Natural killer cell (primary cell): ENCODE data around the gene SMTNL2. TPM values are rescaled to one million over a fixed set of nuclear protein-coding genes. Genes with fewer than 3 reads are reported as not detected.
"Not testable (repeated sequence)": the region's sequence is repeated elsewhere in the genome, so short reads cannot be mapped to it uniquely, and the experiment has no call there.

ENCODE experiments used
- ATAC-seq, 3 donors: fragments of 150-1000 bp in 2 of 3; fragments of 200-7000 bp in 1 of 3; cut with Tn5 transposase; 1 replicate in 1 of 3; 2 replicates in 2 of 3; pipeline ENCODE4 v1.10.0; 2021; ENCODE audit warnings: mild to moderate bottlenecking in 2 of 3, moderate library complexity in 2 of 3
- DNase-seq, 2 donors: peaks; one replicate each; pipeline versions ENCODE4 v3.0.0 to v3.0.0-alpha.2; 2013 to 2021; ENCODE audit warnings: mixed read lengths in 1 of 2
- H3K27ac ChIP-seq: one replicate; pipeline ENCODE4 v1.5.1; 2013; ENCODE audit warnings: mild to moderate bottlenecking, low read length
- H3K27me3 ChIP-seq: one replicate; pipeline ENCODE4 v1.6.1; 2013; ENCODE audit warnings: low read length; ENCODE audit not compliant: control insufficient read depth, insufficient read depth
- H3K36me3 ChIP-seq: one replicate; pipeline ENCODE4 v1.6.1; 2013; ENCODE audit warnings: low read length; ENCODE audit not compliant: control insufficient read depth, insufficient read depth
- H3K4me1 ChIP-seq: one replicate; pipeline ENCODE4 v1.6.1; 2013; ENCODE audit warnings: low read length; ENCODE audit not compliant: control insufficient read depth, insufficient read depth
- H3K4me3 ChIP-seq: one replicate; pipeline ENCODE4 v1.5.1; 2013; ENCODE audit warnings: low read length
- H3K9me3 ChIP-seq: one replicate; pipeline ENCODE4 v1.6.1; 2013; ENCODE audit warnings: low read length; ENCODE audit not compliant: control insufficient read depth, insufficient read depth
- H3K27ac Mint-ChIP-seq, 2 donors: one replicate each; pipeline ENCODE4 v1.8.0; 2022; ENCODE audit warnings: mild to moderate bottlenecking in 2 of 2, mixed read lengths in 2 of 2, moderate library complexity in 1 of 2
- H3K27me3 Mint-ChIP-seq, 2 donors: one replicate each; pipeline ENCODE4 v1.8.0; 2022; ENCODE audit warnings: low read depth in 2 of 2, mixed read lengths in 2 of 2
- H3K36me3 Mint-ChIP-seq: one replicate; pipeline ENCODE4 v1.8.0; 2022; ENCODE audit warnings: mixed read lengths
- H3K4me1 Mint-ChIP-seq, 2 donors: one replicate each; pipeline ENCODE4 v1.8.0; 2022; ENCODE audit warnings: mixed read lengths in 2 of 2
- H3K4me3 Mint-ChIP-seq: one replicate; pipeline ENCODE4 v1.8.0; 2022; ENCODE audit warnings: mild to moderate bottlenecking, moderate library complexity, mixed read lengths
- H3K9me3 Mint-ChIP-seq, 2 donors: one replicate each; pipeline ENCODE4 v1.8.0; 2022; ENCODE audit warnings: mixed read lengths in 2 of 2
- CTCF ChIP-seq: fragments of 200-600 bp; IDR thresholded peaks from one replicate; pipeline ENCODE4 v1.8.0; 2022; ENCODE audit warnings: antibody characterized with exemption
- WGBS: methylation state at CpG from one replicate; pipeline ENCODE4 v1.1.7; 2013; ENCODE audit warnings: missing lambda C conversion rate; ENCODE audit not compliant: insufficient coverage; 5-methylcytosine and 5-hydroxymethylcytosine counted together
- intact Hi-C: fragments of 100-400 bp; cut with micrococcal nuclease; formaldehyde crosslinking; loops from one replicate; pipeline ENCODE4 v1.14.2; 2022
- total RNA-seq, 4 donors: library from RNA; stranded (reverse); fragments of 120-200 nt in 1 of 4; gene quantifications; one replicate each; pipeline versions ENCODE4 v1.2.3 to v1.2.4, GENCODE V29; 2013 to 2022

The SMTNL2 gene
- total RNA-seq, 3 donors from 2014 or later (not counting 1 experiment from before 2014, with no cell fraction given) = not detected

- Mint-ChIP-seq H3K27ac (no peak overlapping the region), H3K9me3 (no peaks in the 10 kb centered on the region), H3K4me1 (peaks cover 5% of the 10 kb centered on the region in 2 donors), H3K4me3 (no peak overlapping the region), H3K36me3 (no peaks in the 10 kb centered on the region), H3K27me3 (peaks cover 0 to 10% of the 10 kb centered on the region in 2 donors)
- H3K36me3 ChIP-seq = no peaks in the 10 kb centered on the region
- DNase-seq (no peak), ATAC-seq (no peak)
- intact Hi-C loops = no loop called here
- no peaks in the 10 kb centered on the region for H3K9me3 ChIP-seq
- WGBS = 86% methylated on average over 14 of the region's 14 CpGs
- TF ChIP-seq CTCF = no peak
- no peak overlapping the region for H3K27ac ChIP-seq
- H3K4me3 ChIP-seq = no peak overlapping the region
- H3K4me1 ChIP-seq = peaks cover 6% of the 10 kb centered on the region
- H3K27me3 ChIP-seq = peaks cover 2% of the 10 kb centered on the region
Measured at GRCh38 chr17:4593021-4593421, 8.7 kb downstream of the SMTNL2 start.

- Mint-ChIP-seq H3K27me3 (peaks cover 0 to 10% of the 10 kb centered on the region in 2 donors), H3K4me3 (no peak overlapping the region), H3K9me3 (no peaks in the 10 kb centered on the region), H3K4me1 (peaks cover 5% of the 10 kb centered on the region in 2 donors), H3K36me3 (no peaks in the 10 kb centered on the region), H3K27ac (no peak overlapping the region)
- intact Hi-C loops = no loop called here
- no peaks in the 10 kb centered on the region for H3K27me3 ChIP-seq
- H3K9me3 ChIP-seq = no peaks in the 10 kb centered on the region
- ATAC-seq (no peak), DNase-seq (no peak)
- no peak overlapping the region for H3K27ac ChIP-seq
- 95% methylated on average over 7 of the region's 7 CpGs for WGBS
- no peak overlapping the region for H3K4me3 ChIP-seq
- H3K4me1 ChIP-seq = peaks cover 6% of the 10 kb centered on the region
- H3K36me3 ChIP-seq = no peaks in the 10 kb centered on the region
- no peak for TF ChIP-seq CTCF
Measured at GRCh38 chr17:4594406-4594805, 10.1 kb downstream of the SMTNL2 start.

- H3K27ac ChIP-seq = no peak overlapping the region
- Mint-ChIP-seq H3K4me3 (no peak overlapping the region), H3K27ac (no peak overlapping the region), H3K36me3 (no peaks in the 10 kb centered on the region), H3K27me3 (peaks cover 0 to 10% of the 10 kb centered on the region in 2 donors), H3K4me1 (peaks cover 5% of the 10 kb centered on the region in 2 donors), H3K9me3 (no peaks in the 10 kb centered on the region)
- H3K4me3 ChIP-seq = no peak overlapping the region
- ATAC-seq (peak; percentile 49 to 75 (median 50)), DNase-seq (peak in 1 of 2 donors; percentile 54)
- H3K27me3 ChIP-seq = no peaks in the 10 kb centered on the region
- H3K4me1 ChIP-seq = peaks cover 6% of the 10 kb centered on the region
- H3K36me3 ChIP-seq = no peaks in the 10 kb centered on the region
- TF ChIP-seq CTCF = no peak
- WGBS = 24% methylated on average over 29 of the region's 29 CpGs
- intact Hi-C loops = no loop called here
- no peaks in the 10 kb centered on the region for H3K9me3 ChIP-seq
Measured at GRCh38 chr17:4594931-4595684, 10.8 kb downstream of the SMTNL2 start.

- ATAC-seq, H3K36me3 Mint-ChIP-seq, H3K27me3 ChIP-seq, H3K27ac Mint-ChIP-seq, H3K9me3 ChIP-seq, H3K36me3 ChIP-seq, H3K27ac ChIP-seq, H3K4me3 ChIP-seq, H3K4me3 Mint-ChIP-seq, H3K4me1 ChIP-seq, H3K27me3 Mint-ChIP-seq, DNase-seq, H3K4me1 Mint-ChIP-seq, H3K9me3 Mint-ChIP-seq, intact Hi-C loops: not testable (repeated sequence)
- 84% methylated on average over 19 of the region's 23 CpGs for WGBS
Measured at GRCh38 chr17:4595685-4596342, 11.5 kb downstream of the SMTNL2 start.
